ENCODE data around the gene ORM1.

Gene ORM1

GRCh38 chr9:114369216-114370130 lies 46.6 kb downstream of the ORM1 start:
- DNase-seq, result no peak

- no peak for DNase-seq
These were observed 47.5 kb downstream of the ORM1 start for GRCh38 chr9:114370251-114370967.

- DNase-seq, result no peak
These were observed 48.0 kb downstream of the ORM1 start for GRCh38 chr9:114370968-114371320.

GRCh38 chr9:114371343-114371944 lies 48.5 kb downstream of the ORM1 start:
- DNase-seq, result no peak

GRCh38 chr9:114371973-114372917 lies 49.3 kb downstream of the ORM1 start:
- peak; percentile 57 for DNase-seq

GRCh38 chr9:114372921-114373448 lies 50.1 kb downstream of the ORM1 start:
- peak; percentile 92 for DNase-seq

GRCh38 chr9:114373960-114374730 lies 51.2 kb downstream of the ORM1 start:
- no peak for DNase-seq

- DNase-seq, result no peak
These were observed 52.0 kb downstream of the ORM1 start for GRCh38 chr9:114374936-114375335.

- DNase-seq, result no peak
These were observed 52.7 kb downstream of the ORM1 start for GRCh38 chr9:114375386-114376175.

Data from NK-92 treated with Interleukin-12 subunit alpha and Interleukin-12 subunit beta, amount 100 ng/mL, for 24 hours (cell line).